ENCODE measurements around the gene VTI1A. TPM values are rescaled to one million over a fixed set of nuclear protein-coding genes. Genes with fewer than 3 reads are reported as not detected.
"Not testable (repeated sequence)": the region's sequence is repeated elsewhere in the genome, so short reads cannot be mapped to it uniquely, and the experiment has no call there.

The VTI1A gene
- total RNA-seq, 1 experiment from 2014 or later = 18.1 TPM

- Histone ChIP-seq H3K4me1 (replicated peaks; ENCODE audit: insufficient read depth) (peaks cover 43% of the 10 kb centered on the region), H3K4me2 (peak overlapping the region; percentile 75), H3K9me2 (ENCODE audit: insufficient read depth) (no peaks in the 10 kb centered on the region), H3K4me3 (peak overlapping the region; percentile 33), H4K20me1 (ENCODE audit: insufficient read depth) (no peaks in the 10 kb centered on the region), H3K79me2 (ENCODE audit: low read depth) (peaks cover 7% of the 10 kb centered on the region; the same call in 1 of the 2 replicates), H3K9me3 (ENCODE audit: insufficient read depth, low read depth) (no peaks in the 10 kb centered on the region), H2AFZ (no peak overlapping the region), H3F3A (ENCODE audit: insufficient read depth, low read depth) (peaks cover 27% of the 10 kb centered on the region), H3K27me3 (ENCODE audit: insufficient read depth, low read depth) (no peaks in the 10 kb centered on the region), H3K36me3 (ENCODE audit: low read depth) (peaks cover 27% of the 10 kb centered on the region), H3K27ac (peak overlapping the region; percentile 99)
- TF ChIP-seq CTCF (conservative IDR thresholded peaks at IDR 0.05) = no peak
- TF ChIP-seq EZH2 (IDR thresholded peaks at IDR 0.05; ENCODE audit: low read depth) = no peak
- no TSS peak for BruUV-seq (replicated peaks)
- peak; percentile 22 to 92 for DNase-seq
- CTCF ChIA-PET = no interaction called here
- POLR2A ChIA-PET (ENCODE audit: unreplicated experiment) = no interaction called here
- intact Hi-C loops (cut with micrococcal nuclease; ENCODE audit: unreplicated experiment) = loop anchor here (2.0 to 5.0 kb wide), 2 partner anchors 22 to 42 kb away; no protein-coding TSS in a partner anchor
These were observed 42.4 kb upstream of the VTI1A start for GRCh38 chr10:112404617-112405016.

- H3K9me3 ChIP-seq (ENCODE audit: insufficient read depth, low read depth); DNase-seq; intact Hi-C loops (cut with micrococcal nuclease; ENCODE audit: unreplicated experiment); BruUV-seq (replicated peaks); H3K79me2 ChIP-seq (ENCODE audit: low read depth); POLR2A ChIA-PET (ENCODE audit: unreplicated experiment); H3K4me3 ChIP-seq; CTCF ChIA-PET; H4K20me1 ChIP-seq (ENCODE audit: insufficient read depth); H3K9me2 ChIP-seq (ENCODE audit: insufficient read depth); H2AFZ ChIP-seq; H3K27me3 ChIP-seq (ENCODE audit: insufficient read depth, low read depth); H3K4me2 ChIP-seq: not testable (repeated sequence)
- H3K27ac ChIP-seq = 0 out of 2 replicates have a peak overlapping the region, but pooled peaks have one; percentile 99
- H3K36me3 ChIP-seq (ENCODE audit: low read depth) = peaks cover 32% of the 10 kb centered on the region
- peaks cover 43% of the 10 kb centered on the region for H3K4me1 ChIP-seq (replicated peaks; ENCODE audit: insufficient read depth)
- peaks cover 27% of the 10 kb centered on the region for H3F3A ChIP-seq (ENCODE audit: insufficient read depth, low read depth)
These were observed 40.2 kb upstream of the VTI1A start for GRCh38 chr10:112406806-112407205.

GRCh38 chr10:112407696-112408095 is 39.3 kb upstream of the VTI1A start:
- Histone ChIP-seq H4K20me1 (ENCODE audit: insufficient read depth) (no peaks in the 10 kb centered on the region), H3K27ac (no peak overlapping the region), H2AFZ (no peak overlapping the region), H3K36me3 (ENCODE audit: low read depth) (peaks cover 30% of the 10 kb centered on the region), H3K4me1 (replicated peaks; ENCODE audit: insufficient read depth) (peaks cover 38% of the 10 kb centered on the region), H3K4me3 (no peak overlapping the region), H3K27me3 (ENCODE audit: insufficient read depth, low read depth) (no peaks in the 10 kb centered on the region), H3K79me2 (ENCODE audit: low read depth) (peaks cover 7% of the 10 kb centered on the region; the same call in 1 of the 2 replicates), H3K9me3 (ENCODE audit: insufficient read depth, low read depth) (no peaks in the 10 kb centered on the region), H3K4me2 (no peak overlapping the region), H3F3A (ENCODE audit: insufficient read depth, low read depth) (peaks cover 27% of the 10 kb centered on the region), H3K9me2 (ENCODE audit: insufficient read depth) (no peaks in the 10 kb centered on the region)
- CTCF ChIA-PET = no interaction called here
- intact Hi-C loops (cut with micrococcal nuclease; ENCODE audit: unreplicated experiment) = no loop called here
- DNase-seq = no peak
- no TSS peak for BruUV-seq (replicated peaks)
- POLR2A ChIA-PET (ENCODE audit: unreplicated experiment) = no interaction called here
- no peak for TF ChIP-seq EZH2 (IDR thresholded peaks at IDR 0.05; ENCODE audit: low read depth)
- TF ChIP-seq CTCF (conservative IDR thresholded peaks at IDR 0.05) = no peak

- Histone ChIP-seq H3K4me2 (no peak overlapping the region), H3K27ac (no peak overlapping the region), H3K79me2 (ENCODE audit: low read depth) (peaks cover 7% of the 10 kb centered on the region; the same call in 1 of the 2 replicates), H2AFZ (no peak overlapping the region), H3F3A (ENCODE audit: insufficient read depth, low read depth) (peaks cover 18% of the 10 kb centered on the region), H3K4me3 (no peak overlapping the region), H3K4me1 (replicated peaks; ENCODE audit: insufficient read depth) (peaks cover 22% of the 10 kb centered on the region), H3K27me3 (ENCODE audit: insufficient read depth, low read depth) (no peaks in the 10 kb centered on the region), H3K9me3 (ENCODE audit: insufficient read depth, low read depth) (no peaks in the 10 kb centered on the region), H3K36me3 (ENCODE audit: low read depth) (peaks cover 26% of the 10 kb centered on the region), H4K20me1 (ENCODE audit: insufficient read depth) (no peaks in the 10 kb centered on the region), H3K9me2 (ENCODE audit: insufficient read depth) (no peaks in the 10 kb centered on the region)
- no TSS peak for BruUV-seq (replicated peaks)
- intact Hi-C loops (cut with micrococcal nuclease; ENCODE audit: unreplicated experiment) = no loop called here
- TF ChIP-seq EZH2 (IDR thresholded peaks at IDR 0.05; ENCODE audit: low read depth) (no peak), CTCF (conservative IDR thresholded peaks at IDR 0.05) (no peak)
- ChIA-PET CTCF (no interaction called here), POLR2A (ENCODE audit: unreplicated experiment) (no interaction called here)
- no peak for DNase-seq
These were observed 37.7 kb upstream of the VTI1A start for GRCh38 chr10:112409299-112409698.
